Upper lobe of left lung (tissue), 6 donors: ENCODE data around the gene TNNC1. TPM values are rescaled to one million over a fixed set of nuclear protein-coding genes. Genes with fewer than 3 reads are reported as not detected.

Experiments used
- ATAC-seq, 2 donors: fragments of 200-7000 bp; cut with Tn5 transposase; one replicate each; pipeline ENCODE4 v1.9.1; 2022; ENCODE audit warnings: mild to moderate bottlenecking in 2 of 2, moderate library complexity in 2 of 2; ENCODE audit not compliant: low FRiP score in 2 of 2
- DNase-seq, 2 donors: peaks; one replicate each; pipeline ENCODE4 v3.0.0-alpha.2; 2019 to 2020
- H3K27ac ChIP-seq, 4 donors: fragments of 200-600 bp; sonication (generic); one replicate each; pipeline ENCODE4 v1.5.1; 2016 to 2019
- H3K27me3 ChIP-seq, 4 donors: fragments of 200-600 bp; sonication (generic); one replicate each; pipeline ENCODE4 v1.5.1; 2017 to 2019
- H3K36me3 ChIP-seq, 4 donors: fragments of 200-600 bp; sonication (generic); one replicate each; pipeline ENCODE4 v1.5.1; 2016 to 2019
- H3K4me1 ChIP-seq, 4 donors: fragments of 200-600 bp; sonication (generic); one replicate each; pipeline ENCODE4 v1.5.1; 2018 to 2019
- H3K4me3 ChIP-seq, 4 donors: fragments of 200-600 bp; sonication (generic); one replicate each; pipeline ENCODE4 v1.5.1; 2017 to 2019; ENCODE audit warnings: mild to moderate bottlenecking in 2 of 4, moderate library complexity in 1 of 4
- H3K9me3 ChIP-seq, 4 donors: fragments of 200-600 bp; sonication (generic); one replicate each; pipeline ENCODE4 v1.5.1; 2018 to 2019
- CTCF ChIP-seq, 6 experiments: fragments of 450-650 bp in 4 of 6; fragments of 200-600 bp in 2 of 6; sonication (generic) in 2 of 6; IDR thresholded peaks; one replicate each; pipeline ENCODE4 v1.5.1; 2016 to 2019; ENCODE audit warnings: antibody characterized with exemption in 6 of 6
- EP300 ChIP-seq, 4 donors: sonication (generic); formaldehyde crosslinking; IDR thresholded peaks; one replicate each; pipeline ENCODE4 v1.5.1; 2017; ENCODE audit warnings: antibody characterized with exemption in 4 of 4, control low read depth in 2 of 4
- POLR2A ChIP-seq, 4 donors: fragments of 450-650 bp; IDR thresholded peaks; one replicate each; pipeline ENCODE4 v1.5.1; 2016 to 2017; ENCODE audit warnings: antibody characterized with exemption in 4 of 4, mild to moderate bottlenecking in 2 of 4
- POLR2AphosphoS5 ChIP-seq, 2 donors: sonication (generic); formaldehyde crosslinking; IDR thresholded peaks; one replicate each; pipeline ENCODE4 v1.5.1; 2017; ENCODE audit warnings: antibody characterized with exemption in 2 of 2
- WGBS, 2 donors: methylation state at CpG; one replicate each; pipeline ENCODE4 v1.1.5; 2017 to 2018; 5-methylcytosine and 5-hydroxymethylcytosine counted together
- total RNA-seq, 6 donors: library from RNA; depleted of rRNA in 4 of 6; stranded (reverse); fragments of >200 nt in 4 of 6; gene quantifications; one replicate each; pipeline versions ENCODE4 v1.1.0 to v1.2.1, GENCODE V29; 2016 to 2021
- donor health status: DM: no; HTN: no; CAD: no; lungs with moderate emphysema.
- donor health status: DM: no; HTN: yes; CAD: no; lungs with severe emphysema.

TNNC1 gene
- total RNA-seq, 6 donors from 2014 or later = 28.3 to 196 (median 122) TPM

- peaks cover 33 to 100% (median 92%) of the 10 kb centered on the region in 4 donors for H3K36me3 ChIP-seq
- 90 to 97% methylated on average over 12 to 16 of the region's 16 CpGs for WGBS, 2 donors
These were observed 23.4 kb upstream of the TNNC1 start for GRCh38 chr3:52477076-52477795.

DNA sequence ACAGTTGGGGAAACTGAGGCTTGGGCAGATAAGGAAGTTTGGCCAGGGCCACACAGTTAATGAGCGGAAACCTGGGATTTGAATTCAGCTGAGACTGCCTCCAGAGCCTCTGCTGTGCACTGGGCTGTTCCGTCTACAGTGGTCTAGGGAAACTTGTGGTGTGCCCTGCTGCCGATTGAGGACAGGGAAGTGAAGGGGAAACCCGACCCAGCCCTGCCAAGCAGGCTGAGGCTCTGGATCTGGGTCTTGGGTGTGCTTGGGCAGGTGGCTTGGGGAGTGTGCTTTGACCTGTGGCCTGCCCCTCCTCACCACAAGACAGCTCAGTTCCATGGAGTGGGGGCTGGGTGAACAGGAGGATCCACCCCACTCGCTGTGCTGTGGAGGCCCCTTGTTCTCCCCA lies 19.2 kb upstream of the TNNC1 start:
- 90 to 100% methylated on average over 3 to 5 of the region's 5 CpGs for WGBS, 2 donors
- Histone ChIP-seq H3K4me3 (no peak overlapping the region), H3K4me1 (peaks cover 29 to 43% (median 36%) of the 10 kb centered on the region in 4 donors), H3K9me3 (no peaks in the 10 kb centered on the region), H3K27me3 (no peaks in the 10 kb centered on the region), H3K27ac (no peak overlapping the region), H3K36me3 (peaks cover 19 to 74% (median 62%) of the 10 kb centered on the region in 4 donors)
- TF ChIP-seq EP300 (IDR thresholded peaks at IDR 0.05) = no peak
- TF ChIP-seq CTCF (IDR thresholded peaks at IDR 0.05) = no peak
- TF ChIP-seq POLR2A (IDR thresholded peaks at IDR 0.05) = no peak
- no peak for TF ChIP-seq POLR2AphosphoS5 (IDR thresholded peaks at IDR 0.05)
- DNase-seq (no peak), ATAC-seq (no peak)

More at GRCh38 chr3:52477076-52477795, 23.4 kb upstream of the TNNC1 start:
- Histone ChIP-seq H3K27me3 (no peaks in the 10 kb centered on the region), H3K4me3 (no peak overlapping the region), H3K9me3 (no peaks in the 10 kb centered on the region), H3K27ac (no peak overlapping the region), H3K4me1 (peaks cover 6 to 20% (median 10%) of the 10 kb centered on the region in 4 donors)
- DNase-seq (no peak), ATAC-seq (no peak)
- TF ChIP-seq POLR2AphosphoS5 (IDR thresholded peaks at IDR 0.05) = no peak
- no peak for TF ChIP-seq POLR2A (IDR thresholded peaks at IDR 0.05)
- no peak for TF ChIP-seq CTCF (IDR thresholded peaks at IDR 0.05)
- TF ChIP-seq EP300 (IDR thresholded peaks at IDR 0.05) = no peak

- Histone ChIP-seq H3K4me3 (no peak overlapping the region), H3K9me3 (no peaks in the 10 kb centered on the region), H3K4me1 (peaks cover 29 to 48% (median 37%) of the 10 kb centered on the region in 4 donors), H3K27me3 (no peaks in the 10 kb centered on the region), H3K27ac (peak overlapping the region in 1 of 4 donors; percentile 47), H3K36me3 (peaks cover 13 to 68% (median 56%) of the 10 kb centered on the region in 4 donors)
- WGBS, 2 donors = 73 to 76% methylated on average over 12 to 14 of the region's 14 CpGs
- TF ChIP-seq CTCF (IDR thresholded peaks at IDR 0.05) = no peak
- DNase-seq (no peak), ATAC-seq (no peak)
These were observed 18.6 kb upstream of the TNNC1 start for GRCh38 chr3:52472239-52473000.

DNA sequence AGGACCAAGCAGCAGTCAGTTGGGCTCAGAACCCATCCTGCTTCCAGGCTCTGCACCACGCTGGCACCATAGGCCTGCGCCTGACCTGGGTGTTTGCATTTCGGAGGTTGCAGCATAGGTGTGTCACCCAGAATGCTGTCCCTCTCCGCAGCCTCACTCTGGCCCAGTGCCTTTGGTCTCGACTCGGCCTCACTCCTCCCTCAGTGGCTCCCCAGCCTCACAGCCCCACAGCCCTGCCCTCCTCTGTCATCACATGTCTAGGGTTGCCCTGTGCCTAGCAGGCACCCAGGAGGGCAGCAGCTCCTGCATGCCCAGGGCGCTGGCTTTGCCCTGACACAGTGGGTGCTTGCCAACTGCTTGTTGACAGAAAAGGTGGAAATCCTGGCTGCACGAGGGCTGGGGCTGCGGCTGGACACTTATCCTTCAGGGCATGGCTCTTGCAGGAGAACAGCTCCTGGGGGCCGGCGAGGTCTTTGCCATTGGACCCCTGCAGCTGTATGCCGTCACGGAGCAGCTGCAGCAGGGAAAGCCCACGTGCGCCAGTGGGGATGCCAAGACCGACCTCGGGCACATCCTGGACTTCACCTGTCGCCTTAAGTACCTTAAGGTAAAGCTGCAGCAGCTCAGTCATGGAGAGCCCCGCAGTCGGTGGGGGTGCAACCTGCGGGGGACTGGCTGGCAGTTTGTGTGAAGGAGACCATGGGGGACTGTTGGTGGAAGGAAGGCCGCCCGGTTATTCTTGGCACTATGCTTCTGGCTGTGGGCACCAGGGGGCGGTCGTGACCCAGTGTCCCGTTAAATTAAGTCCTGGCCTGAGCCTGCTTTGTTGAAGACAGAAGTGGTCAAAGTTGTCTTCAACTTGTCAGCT lies 17.8 kb upstream of the TNNC1 start:
- Histone ChIP-seq H3K36me3 (peaks cover 10 to 60% (median 49%) of the 10 kb centered on the region in 4 donors), H3K27me3 (no peaks in the 10 kb centered on the region), H3K27ac (peak overlapping the region in 3 of 4 donors; percentile 44 to 56 (median 47)), H3K4me1 (peaks cover 31 to 52% (median 39%) of the 10 kb centered on the region in 4 donors), H3K9me3 (no peaks in the 10 kb centered on the region), H3K4me3 (no peak overlapping the region)
- TF ChIP-seq CTCF (IDR thresholded peaks at IDR 0.05) (peak; percentile 60 to 83 (median 72)), EP300 (IDR thresholded peaks at IDR 0.05) (no peak)
- DNase-seq (peak; percentile 76 to 91), ATAC-seq (peak; percentile 78 to 87)
- 40 to 47% methylated on average over 3 to 26 of the region's 26 CpGs for WGBS, 2 donors
